NB4 (cell line): Measurements from ENCODE around the gene BRINP1.

Source experiments
- DNase-seq: peaks from one replicate; pipeline ENCODE4 v3.0.0; 2010; ENCODE audit warnings: low read depth
- H3K4me3 ChIP-seq: one replicate; pipeline ENCODE4 v1.5.1; 2011; ENCODE audit warnings: mild to moderate bottlenecking, low read depth, low read length, moderate library complexity
- CTCF ChIP-seq: IDR thresholded peaks from one replicate; pipeline ENCODE4 v1.5.1; 2012; ENCODE audit warnings: low read depth, low read length
- MAX ChIP-seq: IDR thresholded peaks from 2 replicates; pipeline ENCODE4 v1.6.1; 2011; ENCODE audit warnings: low read depth, low read length
- MYC ChIP-seq: IDR thresholded peaks from 2 replicates; pipeline ENCODE4 v1.6.1; 2011; ENCODE audit warnings: low read depth, low read length
- POLR2A ChIP-seq: IDR thresholded peaks from 2 replicates; pipeline ENCODE4 v1.6.1; 2011; ENCODE audit warnings: mild to moderate bottlenecking; ENCODE audit not compliant: insufficient read length; ENCODE audit errors: extremely low read depth

Gene BRINP1

GRCh38 chr9:119357336-119358096 lies 11.7 kb downstream of the BRINP1 start:
- DNase-seq: no peak
- TF ChIP-seq MYC: no peak
- TF ChIP-seq CTCF: no peak
- TF ChIP-seq MAX: no peak
- TF ChIP-seq POLR2A: no peak
- H3K4me3 ChIP-seq: no peak overlapping the region

GRCh38 chr9:119349351-119349825 lies 19.8 kb downstream of the BRINP1 start:
- H3K4me3 ChIP-seq: no peak overlapping the region
- TF ChIP-seq POLR2A (no peak), CTCF (no peak), MAX (no peak), MYC (no peak)
- DNase-seq: no peak

GRCh38 chr9:119343059-119343990 lies 25.9 kb downstream of the BRINP1 start:
- DNase-seq: no peak
- H3K4me3 ChIP-seq: no peak overlapping the region
- TF ChIP-seq CTCF: no peak
- TF ChIP-seq POLR2A: no peak
- TF ChIP-seq MAX: no peak

- TF ChIP-seq POLR2A (no peak), MYC (no peak), MAX (no peak), CTCF (no peak)
- DNase-seq: no peak
- no peak overlapping the region for H3K4me3 ChIP-seq
These were observed 30.2 kb downstream of the BRINP1 start for GRCh38 chr9:119339056-119339455.

- no peak overlapping the region for H3K4me3 ChIP-seq
- DNase-seq: no peak
These were observed 31.7 kb downstream of the BRINP1 start for GRCh38 chr9:119337573-119337972.

More at GRCh38 chr9:119337573-119337972, 31.7 kb downstream of the BRINP1 start:
- TF ChIP-seq CTCF (no peak), MYC (no peak), MAX (no peak), POLR2A (no peak)
